ENCODE results near the gene SMURF1. TPM values are rescaled to one million over a fixed set of nuclear protein-coding genes. Genes with fewer than 3 reads are reported as not detected.
"Not testable (repeated sequence)": the region's sequence is repeated elsewhere in the genome, so short reads cannot be mapped to it uniquely, and the experiment has no call there.

SMURF1 gene
- total RNA-seq, 1 donor from 2014 or later = 12.1 TPM

GRCh38 chr7:99054781-99055180 lies 89.1 kb downstream of the SMURF1 start:
- no peak for DNase-seq (ENCODE audit: low read depth in 2 of 2)

- DNase-seq (ENCODE audit: low read depth in 2 of 2) = peak in 1 of 2 donors; percentile 40
These were observed 92.9 kb downstream of the SMURF1 start for GRCh38 chr7:99050971-99051370.

GRCh38 chr7:99047526-99048077 lies 96.3 kb downstream of the SMURF1 start:
- no peak for DNase-seq (ENCODE audit: low read depth in 2 of 2)

GRCh38 chr7:99046722-99047121 lies 97.2 kb downstream of the SMURF1 start:
- DNase-seq (ENCODE audit: low read depth in 2 of 2) = no peak

- not testable (repeated sequence) for DNase-seq (ENCODE audit: low read depth in 2 of 2)
These were observed 97.6 kb downstream of the SMURF1 start for GRCh38 chr7:99046262-99046661.

GRCh38 chr7:99044858-99045257 lies 99.0 kb downstream of the SMURF1 start:
- DNase-seq (ENCODE audit: low read depth in 2 of 2) = not testable (repeated sequence)

GRCh38 chr7:99042957-99043356 lies 101.0 kb downstream of the SMURF1 start:
- peak; percentile 30 to 85 for DNase-seq (ENCODE audit: low read depth in 2 of 2)

GRCh38 chr7:99041526-99041925 lies 102.4 kb downstream of the SMURF1 start:
- no peak for DNase-seq (ENCODE audit: low read depth in 2 of 2)

- DNase-seq (ENCODE audit: low read depth in 2 of 2) = peak; percentile 78 to 93
These were observed 103.6 kb downstream of the SMURF1 start for GRCh38 chr7:99040104-99040958.

GRCh38 chr7:99039384-99039891 lies 104.5 kb downstream of the SMURF1 start:
- DNase-seq (ENCODE audit: low read depth in 2 of 2) = no peak

GRCh38 chr7:99038086-99038855 lies 105.6 kb downstream of the SMURF1 start:
- no peak for DNase-seq (ENCODE audit: low read depth in 2 of 2)

GRCh38 chr7:99037327-99037940 lies 106.5 kb downstream of the SMURF1 start:
- DNase-seq (ENCODE audit: low read depth in 2 of 2) = no peak

- peak in 1 of 2 donors; percentile 38 for DNase-seq (ENCODE audit: low read depth in 2 of 2)
These were observed 107.3 kb downstream of the SMURF1 start for GRCh38 chr7:99036546-99037111.

- no peak for DNase-seq (ENCODE audit: low read depth in 2 of 2)
These were observed 108.0 kb downstream of the SMURF1 start for GRCh38 chr7:99035723-99036545.

- DNase-seq (ENCODE audit: low read depth in 2 of 2) = no peak
These were observed 108.8 kb downstream of the SMURF1 start for GRCh38 chr7:99034932-99035722.

GRCh38 chr7:99033765-99034164 lies 110.1 kb downstream of the SMURF1 start:
- DNase-seq (ENCODE audit: low read depth in 2 of 2) = no peak

GRCh38 chr7:99032928-99033327 lies 111.0 kb downstream of the SMURF1 start:
- no peak for DNase-seq (ENCODE audit: low read depth in 2 of 2)

GRCh38 chr7:99031496-99031895 lies 112.4 kb downstream of the SMURF1 start:
- DNase-seq (ENCODE audit: low read depth in 2 of 2) = no peak

GRCh38 chr7:99030951-99031350 lies 113.0 kb downstream of the SMURF1 start:
- peak in 1 of 2 donors; percentile 52 for DNase-seq (ENCODE audit: low read depth in 2 of 2)

- no peak for DNase-seq (ENCODE audit: low read depth in 2 of 2)
These were observed 113.5 kb downstream of the SMURF1 start for GRCh38 chr7:99030457-99030856.
